Measurements from ENCODE around the gene SLF1. TPM values are rescaled to one million over a fixed set of nuclear protein-coding genes. Genes with fewer than 3 reads are reported as not detected.

The SLF1 gene
- total and polyA plus RNA-seq, 2 experiments from 2014 or later: 36.3 to 43.8 TPM

- H3K27ac Mint-ChIP-seq: no peak overlapping the region
- no peaks in the 10 kb centered on the region for H4K20me1 ChIP-seq (replicated peaks; ENCODE audit: insufficient read depth)
- ATAC-seq (no peak), DNase-seq (ENCODE audit: low spot score) (no peak)
- H3K4me3 ChIP-seq: no peak overlapping the region
- peaks cover 11% of the 10 kb centered on the region; the same call in 2 of the 3 replicates for H3K36me3 Mint-ChIP-seq (ENCODE audit: low read depth)
- H3K79me2 ChIP-seq (replicated peaks; ENCODE audit: insufficient read depth): no peaks in the 10 kb centered on the region
- no peaks in the 10 kb centered on the region for H3K4me1 ChIP-seq (ENCODE audit: insufficient read depth)
- H3F3A ChIP-seq (replicated peaks; ENCODE audit: low read depth): no peaks in the 10 kb centered on the region
- TF ChIP-seq EZH2phosphoT487 (IDR thresholded peaks at IDR 0.05; ENCODE audit: unreplicated experiment) (no peak), NANOG (IDR thresholded peaks at IDR 0.05; ENCODE audit: borderline replicate concordance) (no peak), REST (IDR thresholded peaks at IDR 0.05; ENCODE audit: unreplicated experiment) (no peak), ZNF462 (CRISPR knock-in tag; IDR thresholded peaks at IDR 0.05) (no peak), CTCF (conservative IDR thresholded peaks at IDR 0.05; ENCODE audit: low read depth in 2 of 2) (no peak), ZNF331 (CRISPR knock-in tag; IDR thresholded peaks at IDR 0.05; ENCODE audit: low read depth) (no peak), ZNF114 (CRISPR knock-in tag; IDR thresholded peaks at IDR 0.05) (no peak), JUNB (IDR thresholded peaks at IDR 0.05; ENCODE audit: unreplicated experiment) (no peak), CREB1 (CRISPR knock-in tag; IDR thresholded peaks at IDR 0.05; ENCODE audit: low read depth) (no peak), ETS1 (IDR thresholded peaks at IDR 0.05) (no peak), EZH2 (IDR thresholded peaks at IDR 0.05; ENCODE audit: low read depth, unreplicated experiment) (no peak), POLR2AphosphoS5 (IDR thresholded peaks at IDR 0.05; ENCODE audit: low read depth) (no peak), STAT1 (IDR thresholded peaks at IDR 0.05; ENCODE audit: unreplicated experiment) (no peak)
- no peak overlapping the region for H3K4me3 Mint-ChIP-seq
- H3K27ac ChIP-seq (ENCODE audit: low read depth): no peak overlapping the region
- H3K27me3 ChIP-seq (ENCODE audit: insufficient read depth): no peaks in the 10 kb centered on the region
- H2AFZ ChIP-seq: no peak overlapping the region
- H3K9me2 ChIP-seq (ENCODE audit: insufficient read depth): no peaks in the 10 kb centered on the region
- H3K4me1 Mint-ChIP-seq: no peaks in the 10 kb centered on the region
- no peaks in the 10 kb centered on the region for H3K9me3 Mint-ChIP-seq
- peaks cover 10% of the 10 kb centered on the region; the same call in 1 of the 2 replicates for H3K36me3 ChIP-seq (ENCODE audit: insufficient read depth)
- no peak overlapping the region for H3K4me2 ChIP-seq
- H3K27me3 Mint-ChIP-seq (ENCODE audit: insufficient read depth, low read depth, poor library complexity): no peaks in the 10 kb centered on the region
These were observed 49.5 kb downstream of the SLF1 start for GRCh38 chr5:94667937-94668336.

All from GM23338 (cell line).